OCI-LY1 (cell line): ENCODE results near the gene AFDN.

Experiments used
- H2AFZ ChIP-seq: fragments of 200-600 bp; sonication (generic), shearing (Covaris generic); 2 replicates; pipeline ENCODE4 v1.6.0; 2014; ENCODE audit warnings: antibody characterized with exemption, mild to moderate bottlenecking, low read length
- H3F3A ChIP-seq: fragments of 200-600 bp; sonication (generic), shearing (Covaris generic); 2 replicates; pipeline ENCODE4 v1.6.0; 2014; ENCODE audit warnings: mild to moderate bottlenecking, antibody characterized with exemption, low read length, moderate library complexity; ENCODE audit not compliant: insufficient read depth
- H3K27ac ChIP-seq: fragments of 200-600 bp; sonication (generic); 2 replicates; pipeline ENCODE4 v1.5.1; 2014; ENCODE audit warnings: low read length, mixed run types, mild to moderate bottlenecking, low read depth; ENCODE audit not compliant: poor library complexity, severe bottlenecking
- H3K27me3 ChIP-seq: fragments of 200-600 bp; sonication (generic); 2 replicates; pipeline ENCODE4 v1.6.0; 2014; ENCODE audit warnings: antibody characterized with exemption, mild to moderate bottlenecking, low read length, moderate library complexity; ENCODE audit not compliant: insufficient read depth
- H3K36me3 ChIP-seq: fragments of 200-600 bp; sonication (generic); 2 replicates; pipeline ENCODE4 v1.6.1; 2014; ENCODE audit warnings: mild to moderate bottlenecking, antibody characterized with exemption, low read length, moderate library complexity, mixed read lengths; ENCODE audit not compliant: insufficient read depth
- H3K4me1 ChIP-seq: fragments of 200-600 bp; sonication (generic); 2 replicates; pipeline ENCODE4 v1.5.1; 2014; ENCODE audit warnings: mild to moderate bottlenecking, low read length, moderate library complexity; ENCODE audit not compliant: insufficient read depth, severe bottlenecking
- H3K4me2 ChIP-seq: fragments of 200-600 bp; sonication (generic), shearing (Covaris generic); 2 replicates; pipeline ENCODE4 v1.6.1; 2014; ENCODE audit warnings: low read length
- H3K4me3 ChIP-seq: fragments of 200-600 bp; sonication (generic); 2 replicates; pipeline ENCODE4 v1.5.1; 2014; ENCODE audit warnings: low read length, low read depth, mild to moderate bottlenecking, mixed read lengths; ENCODE audit not compliant: poor library complexity, severe bottlenecking
- H3K79me2 ChIP-seq: fragments of 200-600 bp; shearing (Covaris generic); 2 replicates; pipeline ENCODE4 v1.6.1; 2016; ENCODE audit warnings: mixed run types, low read length, mixed read lengths; ENCODE audit not compliant: insufficient read depth
- H3K9ac ChIP-seq: fragments of 200-600 bp; sonication (generic), shearing (Covaris generic); 2 replicates; pipeline ENCODE4 v1.6.1; 2014; ENCODE audit warnings: mild to moderate bottlenecking, low read length, mixed read lengths
- H3K9me2 ChIP-seq: fragments of 200-600 bp; sonication (generic), shearing (Covaris generic); 2 replicates; pipeline ENCODE4 v1.6.1; 2014; ENCODE audit warnings: low read depth, mild to moderate bottlenecking, low read length, mixed read lengths
- H3K9me3 ChIP-seq: fragments of 200-600 bp; shearing (Covaris generic); 2 replicates; pipeline ENCODE4 v1.6.1; 2014; ENCODE audit warnings: low read length, mixed read lengths
- H4K20me1 ChIP-seq: fragments of 200-600 bp; sonication (generic), shearing (Covaris generic); 2 replicates; pipeline ENCODE4 v1.6.0; 2016; ENCODE audit warnings: mild to moderate bottlenecking, low read length; ENCODE audit not compliant: insufficient read depth
- EZH2 ChIP-seq: fragments of 200-600 bp; sonication (generic), shearing (Covaris generic); IDR thresholded peaks from 2 replicates; pipeline ENCODE4 v1.8.0; 2017; ENCODE audit warnings: borderline replicate concordance, mixed run types, mild to moderate bottlenecking, antibody characterized with exemption, low read length, moderate library complexity, mixed read lengths
- TF ChIP-seq, protein P1 (sequence below): fragments of 200-600 bp; sonication (generic), shearing (Covaris generic); IDR thresholded peaks from 2 replicates; pipeline ENCODE4 v1.5.1; 2017; ENCODE audit warnings: mild to moderate bottlenecking, antibody characterized with exemption, low read length, moderate library complexity, mixed read lengths

The AFDN gene

DNA sequence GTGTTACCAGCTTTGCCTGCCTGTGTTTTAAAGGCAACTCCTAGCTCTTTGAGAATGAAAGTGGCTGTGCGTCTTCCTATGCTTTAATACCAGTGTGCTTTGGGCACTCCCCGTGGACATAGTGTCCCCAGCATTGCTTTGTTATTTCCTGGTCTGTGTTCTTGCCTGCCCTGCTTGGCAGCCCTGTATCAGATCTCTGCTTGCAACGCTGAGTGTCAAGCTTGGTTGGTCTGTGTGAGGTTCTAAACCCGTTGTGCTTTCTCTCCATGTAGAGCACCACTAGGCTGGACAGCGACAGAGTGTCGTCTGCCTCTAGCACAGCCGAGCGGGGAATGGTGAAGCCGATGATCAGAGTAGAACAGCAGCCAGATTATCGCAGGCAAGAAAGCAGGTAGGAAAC, 80.2 kb downstream of the AFDN start:
- Histone ChIP-seq H3K9me3 (no peaks in the 10 kb centered on the region), H3F3A (no peaks in the 10 kb centered on the region), H3K79me2 (no peaks in the 10 kb centered on the region), H3K27me3 (no peaks in the 10 kb centered on the region), H3K36me3 (no peaks in the 10 kb centered on the region), H3K9me2 (no peaks in the 10 kb centered on the region), H4K20me1 (no peaks in the 10 kb centered on the region), H3K4me3 (no peak overlapping the region), H2AFZ (no peak overlapping the region), H3K27ac (no peak overlapping the region), H3K4me1 (no peaks in the 10 kb centered on the region), H3K4me2 (no peak overlapping the region), H3K9ac (no peak overlapping the region)
- TF ChIP-seq, protein P1, sequence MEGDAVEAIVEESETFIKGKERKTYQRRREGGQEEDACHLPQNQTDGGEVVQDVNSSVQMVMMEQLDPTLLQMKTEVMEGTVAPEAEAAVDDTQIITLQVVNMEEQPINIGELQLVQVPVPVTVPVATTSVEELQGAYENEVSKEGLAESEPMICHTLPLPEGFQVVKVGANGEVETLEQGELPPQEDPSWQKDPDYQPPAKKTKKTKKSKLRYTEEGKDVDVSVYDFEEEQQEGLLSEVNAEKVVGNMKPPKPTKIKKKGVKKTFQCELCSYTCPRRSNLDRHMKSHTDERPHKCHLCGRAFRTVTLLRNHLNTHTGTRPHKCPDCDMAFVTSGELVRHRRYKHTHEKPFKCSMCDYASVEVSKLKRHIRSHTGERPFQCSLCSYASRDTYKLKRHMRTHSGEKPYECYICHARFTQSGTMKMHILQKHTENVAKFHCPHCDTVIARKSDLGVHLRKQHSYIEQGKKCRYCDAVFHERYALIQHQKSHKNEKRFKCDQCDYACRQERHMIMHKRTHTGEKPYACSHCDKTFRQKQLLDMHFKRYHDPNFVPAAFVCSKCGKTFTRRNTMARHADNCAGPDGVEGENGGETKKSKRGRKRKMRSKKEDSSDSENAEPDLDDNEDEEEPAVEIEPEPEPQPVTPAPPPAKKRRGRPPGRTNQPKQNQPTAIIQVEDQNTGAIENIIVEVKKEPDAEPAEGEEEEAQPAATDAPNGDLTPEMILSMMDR, result no peak
- TF ChIP-seq EZH2, result no peak

DNA sequence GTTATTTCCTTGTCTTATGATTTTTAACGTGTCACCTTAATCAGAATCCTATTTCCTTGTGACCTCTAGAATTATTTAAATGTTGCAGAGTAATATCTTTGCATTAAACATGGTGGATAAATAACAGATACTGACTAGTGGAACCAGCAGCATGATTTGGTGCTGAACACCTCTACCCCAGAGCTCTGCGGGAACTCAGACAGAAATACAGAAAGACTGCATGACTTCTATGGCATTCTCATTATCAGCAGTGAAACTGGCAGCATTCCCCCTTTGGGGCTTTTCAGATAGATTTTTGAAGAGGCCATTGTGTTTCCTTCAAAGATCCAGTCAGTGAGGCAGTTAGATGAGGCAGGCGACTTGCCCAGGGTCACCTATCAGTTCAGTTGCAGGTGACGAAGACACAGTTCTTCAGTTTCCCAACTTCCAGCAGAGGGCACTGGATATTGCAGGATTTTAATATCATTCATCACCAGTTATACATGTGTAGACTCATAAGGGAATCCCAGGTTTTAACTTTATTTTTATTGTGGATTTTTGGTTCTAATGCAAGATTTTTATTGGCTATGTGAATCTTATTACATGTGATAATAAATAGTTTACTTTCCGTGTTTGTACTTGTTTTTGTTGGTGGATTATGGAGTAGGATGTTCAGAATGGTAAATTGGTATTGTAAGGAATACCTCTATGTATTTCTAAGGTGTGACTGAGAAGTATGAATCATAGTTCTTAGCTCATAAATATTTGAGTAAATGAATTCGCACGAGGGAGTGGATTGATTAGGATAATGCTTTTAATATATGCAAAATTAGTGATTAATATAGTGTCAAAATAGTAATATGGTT, 81.3 kb downstream of the AFDN start:
- no peaks in the 10 kb centered on the region for H3F3A ChIP-seq
- no peak overlapping the region for H2AFZ ChIP-seq
- H3K79me2 ChIP-seq, result no peaks in the 10 kb centered on the region
- H3K4me2 ChIP-seq, result no peak overlapping the region
- no peak overlapping the region for H3K4me3 ChIP-seq
- no peaks in the 10 kb centered on the region for H3K4me1 ChIP-seq
- H3K9me2 ChIP-seq, result no peaks in the 10 kb centered on the region
- no peaks in the 10 kb centered on the region for H3K9me3 ChIP-seq
- H3K27ac ChIP-seq, result no peak overlapping the region
- no peaks in the 10 kb centered on the region for H3K36me3 ChIP-seq
- no peaks in the 10 kb centered on the region for H4K20me1 ChIP-seq
- H3K27me3 ChIP-seq, result no peaks in the 10 kb centered on the region
- TF ChIP-seq, protein P1, result peak; percentile 38; the same call in 1 of the 2 replicates
- TF ChIP-seq EZH2, result no peak
- no peak overlapping the region for H3K9ac ChIP-seq

DNA sequence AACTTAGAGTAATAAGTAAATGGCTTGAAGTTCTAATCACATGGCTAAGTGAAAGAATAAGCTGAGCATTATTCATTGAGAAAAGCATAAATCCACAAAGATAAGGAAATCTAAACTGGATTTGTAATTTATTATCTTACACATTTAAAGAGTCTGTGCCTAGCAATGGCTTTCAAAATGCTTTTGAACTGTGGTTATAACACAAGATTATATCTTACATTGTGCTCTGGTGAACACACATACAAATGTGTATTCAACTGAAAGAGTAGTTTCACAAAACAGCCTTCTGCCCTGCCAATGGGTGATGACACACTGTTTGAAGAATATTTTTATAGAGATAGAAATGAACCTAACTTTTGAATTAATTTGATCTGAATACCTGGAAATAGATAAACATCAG, 83.3 kb downstream of the AFDN start:
- H2AFZ ChIP-seq, result no peak overlapping the region
- H3K36me3 ChIP-seq, result no peaks in the 10 kb centered on the region
- H3K27me3 ChIP-seq, result no peaks in the 10 kb centered on the region
- no peak overlapping the region for H3K4me3 ChIP-seq
- H3K9me2 ChIP-seq, result no peaks in the 10 kb centered on the region
- H4K20me1 ChIP-seq, result no peaks in the 10 kb centered on the region
- H3K79me2 ChIP-seq, result no peaks in the 10 kb centered on the region
- H3K4me1 ChIP-seq, result no peaks in the 10 kb centered on the region
- no peak overlapping the region for H3K9ac ChIP-seq
- H3K27ac ChIP-seq, result no peak overlapping the region
- no peak overlapping the region for H3K4me2 ChIP-seq
- TF ChIP-seq EZH2, result no peak
- TF ChIP-seq, protein P1, result no peak
- H3F3A ChIP-seq, result no peaks in the 10 kb centered on the region
- no peaks in the 10 kb centered on the region for H3K9me3 ChIP-seq
